8988T (cell line): ENCODE data around the gene PCLO.
"Not testable (repeated sequence)": the region's sequence is repeated elsewhere in the genome, so short reads cannot be mapped to it uniquely, and the experiment has no call there.

Source experiments
- DNase-seq: peaks from one replicate; pipeline ENCODE4 v3.0.0; 2011

PCLO gene

GRCh38 chr7:83036130-83036529 is 126.6 kb downstream of the PCLO start:
- DNase-seq, result no peak

GRCh38 chr7:83032195-83032594 is 130.5 kb downstream of the PCLO start:
- DNase-seq, result no peak

GRCh38 chr7:83023817-83024665 is 138.6 kb downstream of the PCLO start:
- not testable (repeated sequence) for DNase-seq

GRCh38 chr7:83021032-83021431 is 141.7 kb downstream of the PCLO start:
- no peak for DNase-seq

- no peak for DNase-seq
Observed at GRCh38 chr7:83020161-83020560, 142.5 kb downstream of the PCLO start.

- DNase-seq, result no peak
Observed at GRCh38 chr7:83015916-83016315, 146.8 kb downstream of the PCLO start.

- no peak for DNase-seq
Observed at GRCh38 chr7:83014546-83014945, 148.1 kb downstream of the PCLO start.

- no peak for DNase-seq
Observed at GRCh38 chr7:83011954-83012353, 150.7 kb downstream of the PCLO start.

- DNase-seq, result no peak
Observed at GRCh38 chr7:83005410-83005809, 157.3 kb downstream of the PCLO start.

GRCh38 chr7:83001362-83002040 is 161.2 kb downstream of the PCLO start:
- DNase-seq, result no peak

GRCh38 chr7:82998436-82998835 is 164.2 kb downstream of the PCLO start:
- no peak for DNase-seq

GRCh38 chr7:82985144-82985802 is 177.4 kb downstream of the PCLO start:
- DNase-seq, result no peak

GRCh38 chr7:82980130-82980788 is 182.4 kb downstream of the PCLO start:
- no peak for DNase-seq

- DNase-seq, result no peak
Observed at GRCh38 chr7:82975811-82976468, 186.7 kb downstream of the PCLO start.

GRCh38 chr7:82972135-82972534 is 190.5 kb downstream of the PCLO start:
- no peak for DNase-seq

GRCh38 chr7:82965088-82966036 is 197.3 kb downstream of the PCLO start:
- DNase-seq, result no peak

GRCh38 chr7:82964150-82964882 is 198.4 kb downstream of the PCLO start:
- no peak for DNase-seq

GRCh38 chr7:82961240-82961639 is 201.4 kb downstream of the PCLO start:
- DNase-seq, result no peak

- DNase-seq, result no peak
Observed at GRCh38 chr7:82959528-82959927, 203.2 kb downstream of the PCLO start.

- DNase-seq, result no peak
Observed at GRCh38 chr7:82957521-82957920, 205.2 kb downstream of the PCLO start.
